ENCODE measurements around the gene SOBP.
"Not testable (repeated sequence)": the region's sequence is repeated elsewhere in the genome, so short reads cannot be mapped to it uniquely, and the experiment has no call there.

DNA sequence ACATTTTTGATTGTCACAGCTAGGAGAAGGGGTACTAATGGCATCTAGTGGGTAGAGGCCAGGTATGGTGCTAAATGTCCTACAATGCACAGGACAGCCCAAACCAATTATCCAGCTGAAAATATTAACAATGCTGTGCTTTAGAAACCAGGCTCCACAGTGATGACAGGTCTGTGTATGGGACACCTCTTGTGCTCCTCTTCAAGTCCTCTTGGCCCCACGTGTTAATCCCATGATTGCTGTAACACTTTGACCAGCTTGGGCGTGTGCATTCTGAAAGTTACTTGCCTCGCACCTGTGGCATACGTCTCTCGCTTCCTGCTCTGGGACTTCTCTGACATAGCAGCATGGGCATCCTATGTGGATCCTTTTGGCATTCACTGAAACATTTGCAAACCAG, 29.3 kb downstream of the SOBP start:
- not testable (repeated sequence) for TF ChIP-seq POLR2AphosphoS5 (IDR thresholded peaks at IDR 0.05; ENCODE audit: insufficient read depth in 1 of 2, low read depth in 1 of 2); POLR2A (IDR thresholded peaks at IDR 0.05)
- TF ChIP-seq, protein P1, sequence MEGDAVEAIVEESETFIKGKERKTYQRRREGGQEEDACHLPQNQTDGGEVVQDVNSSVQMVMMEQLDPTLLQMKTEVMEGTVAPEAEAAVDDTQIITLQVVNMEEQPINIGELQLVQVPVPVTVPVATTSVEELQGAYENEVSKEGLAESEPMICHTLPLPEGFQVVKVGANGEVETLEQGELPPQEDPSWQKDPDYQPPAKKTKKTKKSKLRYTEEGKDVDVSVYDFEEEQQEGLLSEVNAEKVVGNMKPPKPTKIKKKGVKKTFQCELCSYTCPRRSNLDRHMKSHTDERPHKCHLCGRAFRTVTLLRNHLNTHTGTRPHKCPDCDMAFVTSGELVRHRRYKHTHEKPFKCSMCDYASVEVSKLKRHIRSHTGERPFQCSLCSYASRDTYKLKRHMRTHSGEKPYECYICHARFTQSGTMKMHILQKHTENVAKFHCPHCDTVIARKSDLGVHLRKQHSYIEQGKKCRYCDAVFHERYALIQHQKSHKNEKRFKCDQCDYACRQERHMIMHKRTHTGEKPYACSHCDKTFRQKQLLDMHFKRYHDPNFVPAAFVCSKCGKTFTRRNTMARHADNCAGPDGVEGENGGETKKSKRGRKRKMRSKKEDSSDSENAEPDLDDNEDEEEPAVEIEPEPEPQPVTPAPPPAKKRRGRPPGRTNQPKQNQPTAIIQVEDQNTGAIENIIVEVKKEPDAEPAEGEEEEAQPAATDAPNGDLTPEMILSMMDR (IDR thresholded peaks at IDR 0.05), result not testable (repeated sequence)

All from vagina (tissue), 2 donors.